Measurements from ENCODE around the gene ASS1. TPM values are rescaled to one million over a fixed set of nuclear protein-coding genes. Genes with fewer than 3 reads are reported as not detected.
A peak's percentile ranks its signal among the peaks of the same experiment; 100 is the strongest.

Gene ASS1
- total RNA-seq, 3 donors from 2014 or later (not counting 1 experiment from before 2014, with no cell fraction given), result 1.3 TPM; not detected in 2

GRCh38 chr9:130459941-130460669 lies 15.3 kb downstream of the ASS1 start:
- Mint-ChIP-seq H3K27me3 (ENCODE audit: low read depth in 2 of 2) (peaks cover 8 to 10% of the 10 kb centered on the region in 2 donors), H3K4me3 (no peak overlapping the region), H3K36me3 (no peaks in the 10 kb centered on the region), H3K27ac (no peak overlapping the region), H3K9me3 (no peaks in the 10 kb centered on the region), H3K4me1 (no peaks in the 10 kb centered on the region)
- no peak for TF ChIP-seq CTCF (IDR thresholded peaks at IDR 0.05)
- Histone ChIP-seq H3K9me3 (ENCODE audit: control insufficient read depth, insufficient read depth, low read length) (no peaks in the 10 kb centered on the region), H3K27ac (ENCODE audit: low read length) (no peak overlapping the region), H3K4me1 (ENCODE audit: control insufficient read depth, insufficient read depth, low read length) (no peaks in the 10 kb centered on the region), H3K36me3 (ENCODE audit: control insufficient read depth, insufficient read depth, low read length) (no peaks in the 10 kb centered on the region), H3K4me3 (ENCODE audit: low read length) (no peak overlapping the region), H3K27me3 (ENCODE audit: control insufficient read depth, insufficient read depth, low read length) (no peaks in the 10 kb centered on the region)
- WGBS (ENCODE audit: insufficient coverage), result 76% methylated on average over 11 of the region's 11 CpGs
- no peak for ATAC-seq
- no peak for DNase-seq
- intact Hi-C loops (cut with micrococcal nuclease), result loop anchor here (5.0 to 10.0 kb wide), 2 partner anchors 405 to 587 kb away; no protein-coding TSS in a partner anchor

GRCh38 chr9:130461218-130461630 lies 16.5 kb downstream of the ASS1 start:
- H3K4me3 Mint-ChIP-seq, result no peak overlapping the region
- H3K27me3 Mint-ChIP-seq (ENCODE audit: low read depth in 2 of 2), result peaks cover 8 to 10% of the 10 kb centered on the region in 2 donors
- DNase-seq (peak; percentile 66 to 83), ATAC-seq (peak; percentile 61 to 78 (median 62))
- H3K9me3 ChIP-seq (ENCODE audit: control insufficient read depth, insufficient read depth, low read length), result no peaks in the 10 kb centered on the region
- no peaks in the 10 kb centered on the region for H3K4me1 ChIP-seq (ENCODE audit: control insufficient read depth, insufficient read depth, low read length)
- no peak overlapping the region for H3K27ac Mint-ChIP-seq
- no peaks in the 10 kb centered on the region for H3K4me1 Mint-ChIP-seq
- H3K27ac ChIP-seq (ENCODE audit: low read length), result no peak overlapping the region
- H3K4me3 ChIP-seq (ENCODE audit: low read length), result no peak overlapping the region
- H3K9me3 Mint-ChIP-seq, result no peaks in the 10 kb centered on the region
- TF ChIP-seq CTCF (IDR thresholded peaks at IDR 0.05), result peak; percentile 85
- H3K36me3 Mint-ChIP-seq, result no peaks in the 10 kb centered on the region
- intact Hi-C loops (cut with micrococcal nuclease), result loop anchor here (1.0 to 10.0 kb wide), 3 partner anchors 221 to 586 kb away; no protein-coding TSS in a partner anchor
- WGBS (ENCODE audit: insufficient coverage), result 16% methylated on average over 22 of the region's 22 CpGs
- H3K27me3 ChIP-seq (ENCODE audit: control insufficient read depth, insufficient read depth, low read length), result no peaks in the 10 kb centered on the region
- H3K36me3 ChIP-seq (ENCODE audit: control insufficient read depth, insufficient read depth, low read length), result no peaks in the 10 kb centered on the region

- Mint-ChIP-seq H3K27ac (no peak overlapping the region), H3K4me3 (no peak overlapping the region), H3K36me3 (no peaks in the 10 kb centered on the region), H3K27me3 (ENCODE audit: low read depth in 2 of 2) (peaks cover 8 to 13% of the 10 kb centered on the region in 2 donors), H3K9me3 (no peaks in the 10 kb centered on the region), H3K4me1 (no peaks in the 10 kb centered on the region)
- Histone ChIP-seq H3K27ac (ENCODE audit: low read length) (no peak overlapping the region), H3K27me3 (ENCODE audit: control insufficient read depth, insufficient read depth, low read length) (no peaks in the 10 kb centered on the region), H3K4me3 (ENCODE audit: low read length) (no peak overlapping the region), H3K36me3 (ENCODE audit: control insufficient read depth, insufficient read depth, low read length) (no peaks in the 10 kb centered on the region), H3K4me1 (ENCODE audit: control insufficient read depth, insufficient read depth, low read length) (no peaks in the 10 kb centered on the region), H3K9me3 (ENCODE audit: control insufficient read depth, insufficient read depth, low read length) (no peaks in the 10 kb centered on the region)
- no peak for ATAC-seq
- intact Hi-C loops (cut with micrococcal nuclease), result loop anchor here (1.0 to 10.0 kb wide), 3 partner anchors 221 to 586 kb away; no protein-coding TSS in a partner anchor
- no peak for DNase-seq
- 69% methylated on average over 11 of the region's 11 CpGs for WGBS (ENCODE audit: insufficient coverage)
- no peak for TF ChIP-seq CTCF (IDR thresholded peaks at IDR 0.05)
These were observed 17.0 kb downstream of the ASS1 start for GRCh38 chr9:130461731-130462130.
